ENCODE data around the gene HEMK1. TPM values are rescaled to one million over a fixed set of nuclear protein-coding genes. Genes with fewer than 3 reads are reported as not detected.

The HEMK1 gene
- total RNA-seq, 1 experiment from 2014 or later: 22.2 TPM

DNA sequence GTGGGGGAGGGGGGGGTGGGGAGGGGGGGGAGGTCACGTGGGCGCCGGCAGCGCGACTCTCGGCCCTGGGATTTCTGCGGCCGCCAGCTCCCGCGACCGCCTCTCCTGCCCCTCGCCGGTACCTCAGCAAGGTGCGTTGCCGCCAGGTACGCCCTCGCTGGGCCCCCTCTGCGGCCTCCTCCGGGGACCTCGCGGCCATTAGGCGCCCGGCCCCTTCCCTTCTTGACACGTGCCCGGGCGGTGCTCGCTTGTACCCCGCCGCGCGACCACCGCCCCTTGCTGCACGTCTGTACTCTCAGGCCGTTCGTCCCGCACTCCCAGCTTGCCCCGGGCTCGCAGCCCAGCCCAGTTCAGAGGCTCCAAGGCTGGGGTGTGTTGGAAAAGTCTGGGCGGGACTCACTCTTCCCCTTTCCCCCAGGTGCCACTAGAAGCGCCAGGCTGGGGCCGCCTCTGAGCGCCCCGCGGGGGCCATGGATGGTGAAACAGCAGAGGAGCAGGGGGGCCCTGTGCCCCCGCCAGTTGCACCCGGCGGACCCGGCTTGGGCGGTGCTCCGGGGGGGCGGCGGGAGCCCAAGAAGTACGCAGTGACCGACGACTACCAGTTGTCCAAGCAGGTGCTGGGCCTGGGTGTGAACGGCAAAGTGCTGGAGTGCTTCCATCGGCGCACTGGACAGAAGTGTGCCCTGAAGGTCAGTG lies 47.9 kb downstream of the HEMK1 start, which contains the start of gene MAPKAPK3:
MAPKAPK3 (plus strand) TSS at position 56 of the 696 bp plus-strand sequence; CDS start at position 471, 415 bp downstream.
- TF ChIP-seq, protein P1, sequence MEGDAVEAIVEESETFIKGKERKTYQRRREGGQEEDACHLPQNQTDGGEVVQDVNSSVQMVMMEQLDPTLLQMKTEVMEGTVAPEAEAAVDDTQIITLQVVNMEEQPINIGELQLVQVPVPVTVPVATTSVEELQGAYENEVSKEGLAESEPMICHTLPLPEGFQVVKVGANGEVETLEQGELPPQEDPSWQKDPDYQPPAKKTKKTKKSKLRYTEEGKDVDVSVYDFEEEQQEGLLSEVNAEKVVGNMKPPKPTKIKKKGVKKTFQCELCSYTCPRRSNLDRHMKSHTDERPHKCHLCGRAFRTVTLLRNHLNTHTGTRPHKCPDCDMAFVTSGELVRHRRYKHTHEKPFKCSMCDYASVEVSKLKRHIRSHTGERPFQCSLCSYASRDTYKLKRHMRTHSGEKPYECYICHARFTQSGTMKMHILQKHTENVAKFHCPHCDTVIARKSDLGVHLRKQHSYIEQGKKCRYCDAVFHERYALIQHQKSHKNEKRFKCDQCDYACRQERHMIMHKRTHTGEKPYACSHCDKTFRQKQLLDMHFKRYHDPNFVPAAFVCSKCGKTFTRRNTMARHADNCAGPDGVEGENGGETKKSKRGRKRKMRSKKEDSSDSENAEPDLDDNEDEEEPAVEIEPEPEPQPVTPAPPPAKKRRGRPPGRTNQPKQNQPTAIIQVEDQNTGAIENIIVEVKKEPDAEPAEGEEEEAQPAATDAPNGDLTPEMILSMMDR (conservative IDR thresholded peaks at IDR 0.05; ENCODE audit: low read depth, low read length): 0 out of 2 replicates have a peak, but pooled peaks have one; percentile 11
- TF ChIP-seq EZH2 (IDR thresholded peaks at IDR 0.05; ENCODE audit: low read length, unreplicated experiment): no peak
- Histone ChIP-seq H3K36me3 (ENCODE audit: low read depth, low read length) (peaks cover 7% of the 10 kb centered on the region; the same call in 1 of the 2 replicates), H3K9ac (ENCODE audit: low read length) (peak within 1 kb of the TSS; percentile 94), H3K4me1 (ENCODE audit: insufficient read depth, low read length) (peaks cover 54% of the 10 kb centered on the region), H3K4me3 (ENCODE audit: low read length) (peak within 1 kb of the TSS; percentile 78), H3K27ac (ENCODE audit: low read length) (peak within 1 kb of the TSS; percentile 77), H4K20me1 (ENCODE audit: low read length) (no peaks in the 10 kb centered on the region), H3K27me3 (ENCODE audit: low read length) (no peaks in the 10 kb centered on the region), H3K79me2 (ENCODE audit: low read length) (peaks cover 51% of the 10 kb centered on the region), H3F3A (ENCODE audit: low read length, unreplicated experiment) (peaks cover 4% of the 10 kb centered on the region), H3K4me2 (ENCODE audit: low read length) (peak within 1 kb of the TSS; percentile 97), H3K9me2 (replicated peaks; ENCODE audit: low read length) (no peaks in the 10 kb centered on the region), H3K9me3 (ENCODE audit: low read length) (no peaks in the 10 kb centered on the region), H2AFZ (ENCODE audit: low read length) (peak within 1 kb of the TSS; percentile 99)
- ChIA-PET CTCF (interaction anchor here (1.1 to 1.7 kb wide), 6 partner anchors 10 to 755 kb away, joined by 3 to 40 read pairs (median 8); partner anchors contain the start of gene DOCK3), POLR2A (ENCODE audit: unreplicated experiment) (interaction anchor here (0.5 to 0.6 kb wide), 2 partner anchors 266 to 768 kb away, joined by 3 to 6 read pairs; partner anchors contain the start of genes CYB561D2, MANF and NPRL2)
- intact Hi-C loops (cut with micrococcal nuclease): loop anchor here (5.0 kb wide), 1 partner anchor 55 kb away; the partner anchor contains the start of gene DOCK3
- DNase-seq (peak; percentile 30), ATAC-seq (peak; percentile 13)
- no TSS peak for BruUV-seq (replicated peaks)

DNA sequence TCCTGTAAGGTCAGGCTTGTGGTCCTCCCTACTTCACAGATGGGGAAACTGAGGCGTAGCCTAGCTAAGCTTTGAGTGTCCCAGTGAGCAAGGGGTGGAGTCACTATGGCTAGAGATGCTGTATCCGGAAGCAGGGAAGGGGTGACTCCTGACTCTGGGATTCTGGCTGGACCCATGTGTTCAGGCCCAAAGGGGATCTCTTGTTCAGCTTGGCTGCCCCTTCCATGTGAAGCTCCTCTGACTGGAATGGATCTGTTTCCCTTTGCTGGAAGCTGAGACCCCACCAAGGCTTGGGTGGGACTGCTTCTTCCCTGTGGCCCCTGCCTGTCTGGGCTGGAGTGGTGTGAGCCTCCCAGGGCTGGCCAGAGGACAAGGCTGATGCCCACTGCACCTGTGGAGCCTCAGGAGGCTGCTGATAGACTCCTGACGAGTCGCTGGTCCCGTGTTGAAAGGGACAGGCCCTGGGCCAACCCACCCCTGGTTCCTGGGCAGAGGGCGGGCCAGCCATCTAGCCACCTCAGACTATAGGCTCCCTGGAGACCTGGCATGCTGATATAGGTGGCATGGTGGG lies 48.7 kb downstream of the HEMK1 start:
- DNase-seq (no peak), ATAC-seq (no peak)
- H3K9ac ChIP-seq (ENCODE audit: low read length): peak overlapping the region; percentile 94
- TF ChIP-seq EZH2 (IDR thresholded peaks at IDR 0.05; ENCODE audit: low read length, unreplicated experiment) (no peak), EZH2phosphoT487 (IDR thresholded peaks at IDR 0.05; ENCODE audit: borderline replicate concordance, low read length) (no peak)
- TF ChIP-seq, protein P1 (conservative IDR thresholded peaks at IDR 0.05; ENCODE audit: low read depth, low read length): no peak
- no peaks in the 10 kb centered on the region for H4K20me1 ChIP-seq (ENCODE audit: low read length)
- no peaks in the 10 kb centered on the region for H3K9me2 ChIP-seq (replicated peaks; ENCODE audit: low read length)
- POLR2A ChIA-PET (ENCODE audit: unreplicated experiment): no interaction called here
- H3K36me3 ChIP-seq (ENCODE audit: low read depth, low read length): peaks cover 14% of the 10 kb centered on the region; the same call in 1 of the 2 replicates
- H3K4me3 ChIP-seq (ENCODE audit: low read length): peak overlapping the region; percentile 75
- H3K4me1 ChIP-seq (ENCODE audit: insufficient read depth, low read length): peaks cover 50% of the 10 kb centered on the region
- H3K9me3 ChIP-seq (ENCODE audit: low read length): no peaks in the 10 kb centered on the region
- H3F3A ChIP-seq (ENCODE audit: low read length, unreplicated experiment): peaks cover 4% of the 10 kb centered on the region
- H3K27ac ChIP-seq (ENCODE audit: low read length): no peak overlapping the region
- intact Hi-C loops (cut with micrococcal nuclease): loop anchor here (5.0 kb wide), 1 partner anchor 54 kb away; the partner anchor contains the start of gene DOCK3
- H3K79me2 ChIP-seq (ENCODE audit: low read length): peaks cover 59% of the 10 kb centered on the region
- BruUV-seq (replicated peaks): TSS peak; percentile 54
- peak overlapping the region; percentile 93 for H3K4me2 ChIP-seq (ENCODE audit: low read length)
- H2AFZ ChIP-seq (ENCODE audit: low read length): peak overlapping the region; percentile 93
- no peaks in the 10 kb centered on the region for H3K27me3 ChIP-seq (ENCODE audit: low read length)
- CTCF ChIA-PET: interaction anchor here (0.7 to 1.6 kb wide), 2 partner anchors 34 to 54 kb away, joined by 3 to 5 read pairs; no protein-coding TSS in a partner anchor
